ENCODE data around the gene IP6K3.

IP6K3 gene

GRCh38 chr6:33740794-33741193, 5.9 kb downstream of the IP6K3 start:
- DNase-seq (ENCODE audit: low spot score), result no peak

- no peak for DNase-seq (ENCODE audit: low spot score)
Measured at GRCh38 chr6:33740204-33740608, 6.5 kb downstream of the IP6K3 start.

GRCh38 chr6:33739571-33739970, 7.1 kb downstream of the IP6K3 start:
- no peak for DNase-seq (ENCODE audit: low spot score)

- no peak for DNase-seq (ENCODE audit: low spot score)
Measured at GRCh38 chr6:33738879-33739278, 7.8 kb downstream of the IP6K3 start.

GRCh38 chr6:33738153-33738552, 8.6 kb downstream of the IP6K3 start:
- no peak for DNase-seq (ENCODE audit: low spot score)

GRCh38 chr6:33737267-33738026, 9.3 kb downstream of the IP6K3 start:
- DNase-seq (ENCODE audit: low spot score), result no peak

- DNase-seq (ENCODE audit: low spot score), result no peak
Measured at GRCh38 chr6:33735216-33735615, 11.5 kb downstream of the IP6K3 start.

GRCh38 chr6:33733709-33734007, 13.0 kb downstream of the IP6K3 start:
- DNase-seq (ENCODE audit: low spot score), result no peak

GRCh38 chr6:33732817-33733708, 13.6 kb downstream of the IP6K3 start:
- no peak for DNase-seq (ENCODE audit: low spot score)

GRCh38 chr6:33732385-33732784, 14.3 kb downstream of the IP6K3 start:
- no peak for DNase-seq (ENCODE audit: low spot score)

- DNase-seq (ENCODE audit: low spot score), result no peak
Measured at GRCh38 chr6:33731751-33732282, 14.9 kb downstream of the IP6K3 start.

GRCh38 chr6:33731035-33731434, 15.7 kb downstream of the IP6K3 start:
- no peak for DNase-seq (ENCODE audit: low spot score)

- DNase-seq (ENCODE audit: low spot score), result no peak
Measured at GRCh38 chr6:33730611-33731010, 16.1 kb downstream of the IP6K3 start.

- no peak for DNase-seq (ENCODE audit: low spot score)
Measured at GRCh38 chr6:33729059-33729458, 17.6 kb downstream of the IP6K3 start.

- no peak for DNase-seq (ENCODE audit: low spot score)
Measured at GRCh38 chr6:33728438-33728837, 18.3 kb downstream of the IP6K3 start.

GRCh38 chr6:33727932-33728331, 18.8 kb downstream of the IP6K3 start:
- DNase-seq (ENCODE audit: low spot score), result no peak

- no peak for DNase-seq (ENCODE audit: low spot score)
Measured at GRCh38 chr6:33727126-33727525, 19.6 kb downstream of the IP6K3 start.

GRCh38 chr6:33726696-33727095, 20.0 kb downstream of the IP6K3 start:
- no peak for DNase-seq (ENCODE audit: low spot score)

- DNase-seq (ENCODE audit: low spot score), result no peak
Measured at GRCh38 chr6:33725891-33726673, 20.6 kb downstream of the IP6K3 start.

GRCh38 chr6:33725222-33725621, 21.5 kb downstream of the IP6K3 start:
- DNase-seq (ENCODE audit: low spot score), result no peak

- DNase-seq (ENCODE audit: low spot score), result no peak
Measured at GRCh38 chr6:33724102-33725023, 22.3 kb downstream of the IP6K3 start.

Data from RKO (cell line).